ENCODE results near the gene CDH4. TPM values are rescaled to one million over a fixed set of nuclear protein-coding genes. Genes with fewer than 3 reads are reported as not detected.

Gene CDH4
- total RNA-seq, 2 experiments from 2014 or later, result 0.06 to 0.08 TPM

- H3K27me3 Mint-ChIP-seq, result peaks cover 3% of the 10 kb centered on the region
Observed at GRCh38 chr20:61776491-61777075, 524.5 kb downstream of the CDH4 start.

GRCh38 chr20:61777773-61778494 is 525.9 kb downstream of the CDH4 start:
- Mint-ChIP-seq H3K4me1 (no peaks in the 10 kb centered on the region), H3K27me3 (peaks cover 3% of the 10 kb centered on the region), H3K36me3 (no peaks in the 10 kb centered on the region), H3K9me3 (peaks cover 8% of the 10 kb centered on the region), H3K27ac (no peak overlapping the region), H3K4me3 (no peak overlapping the region)
- DNase-seq, result no peak

More at GRCh38 chr20:61776491-61777075, 524.5 kb downstream of the CDH4 start:
- no peaks in the 10 kb centered on the region for H3K4me1 Mint-ChIP-seq
- no peak for DNase-seq
- no peak overlapping the region for H3K4me3 Mint-ChIP-seq
- no peak overlapping the region for H3K27ac Mint-ChIP-seq
- peaks cover 5% of the 10 kb centered on the region for H3K9me3 Mint-ChIP-seq
- no peaks in the 10 kb centered on the region for H3K36me3 Mint-ChIP-seq

GRCh38 chr20:61778495-61778863 is 526.4 kb downstream of the CDH4 start:
- Mint-ChIP-seq H3K4me1 (no peaks in the 10 kb centered on the region), H3K27me3 (peaks cover 3% of the 10 kb centered on the region), H3K9me3 (peaks cover 8% of the 10 kb centered on the region), H3K36me3 (no peaks in the 10 kb centered on the region), H3K27ac (no peak overlapping the region), H3K4me3 (no peak overlapping the region)
- DNase-seq, result no peak

GRCh38 chr20:61779176-61779965 is 527.3 kb downstream of the CDH4 start:
- Mint-ChIP-seq H3K9me3 (peaks cover 8% of the 10 kb centered on the region), H3K27me3 (peaks cover 3% of the 10 kb centered on the region), H3K4me1 (no peaks in the 10 kb centered on the region), H3K27ac (no peak overlapping the region), H3K4me3 (no peak overlapping the region), H3K36me3 (no peaks in the 10 kb centered on the region)
- no peak for DNase-seq

GRCh38 chr20:61780066-61780465 is 528.0 kb downstream of the CDH4 start:
- H3K4me3 Mint-ChIP-seq, result no peak overlapping the region
- H3K9me3 Mint-ChIP-seq, result peaks cover 8% of the 10 kb centered on the region
- no peaks in the 10 kb centered on the region for H3K27me3 Mint-ChIP-seq
- no peak for DNase-seq
- H3K27ac Mint-ChIP-seq, result no peak overlapping the region
- no peaks in the 10 kb centered on the region for H3K36me3 Mint-ChIP-seq
- H3K4me1 Mint-ChIP-seq, result no peaks in the 10 kb centered on the region

- H3K27ac Mint-ChIP-seq, result no peak overlapping the region
- no peaks in the 10 kb centered on the region for H3K4me1 Mint-ChIP-seq
- H3K27me3 Mint-ChIP-seq, result no peaks in the 10 kb centered on the region
- no peak for DNase-seq
- peaks cover 8% of the 10 kb centered on the region for H3K9me3 Mint-ChIP-seq
- no peak overlapping the region for H3K4me3 Mint-ChIP-seq
- H3K36me3 Mint-ChIP-seq, result no peaks in the 10 kb centered on the region
Observed at GRCh38 chr20:61784801-61785566, 532.9 kb downstream of the CDH4 start.

GRCh38 chr20:61785567-61785816 is 533.4 kb downstream of the CDH4 start:
- DNase-seq, result no peak
- H3K36me3 Mint-ChIP-seq, result no peaks in the 10 kb centered on the region
- no peak overlapping the region for H3K4me3 Mint-ChIP-seq
- no peak overlapping the region for H3K27ac Mint-ChIP-seq
- no peaks in the 10 kb centered on the region for H3K27me3 Mint-ChIP-seq
- peaks cover 8% of the 10 kb centered on the region for H3K9me3 Mint-ChIP-seq
- H3K4me1 Mint-ChIP-seq, result no peaks in the 10 kb centered on the region

- Mint-ChIP-seq H3K36me3 (no peaks in the 10 kb centered on the region), H3K9me3 (peaks cover 5% of the 10 kb centered on the region), H3K27me3 (peaks cover under 1% of the 10 kb centered on the region), H3K27ac (no peak overlapping the region), H3K4me3 (no peak overlapping the region), H3K4me1 (no peaks in the 10 kb centered on the region)
- no peak for DNase-seq
Observed at GRCh38 chr20:61786230-61786629, 534.2 kb downstream of the CDH4 start.

- no peak overlapping the region for H3K27ac Mint-ChIP-seq
- H3K4me1 Mint-ChIP-seq, result no peaks in the 10 kb centered on the region
- H3K9me3 Mint-ChIP-seq, result no peaks in the 10 kb centered on the region
- H3K36me3 Mint-ChIP-seq, result no peaks in the 10 kb centered on the region
- no peak overlapping the region for H3K4me3 Mint-ChIP-seq
- DNase-seq, result no peak
- H3K27me3 Mint-ChIP-seq, result peaks cover 4% of the 10 kb centered on the region
Observed at GRCh38 chr20:61788343-61788742, 536.3 kb downstream of the CDH4 start.

- H3K9me3 Mint-ChIP-seq, result no peaks in the 10 kb centered on the region
- H3K36me3 Mint-ChIP-seq, result no peaks in the 10 kb centered on the region
- H3K4me1 Mint-ChIP-seq, result no peaks in the 10 kb centered on the region
- no peak for DNase-seq
- no peak overlapping the region for H3K4me3 Mint-ChIP-seq
- no peak overlapping the region for H3K27ac Mint-ChIP-seq
- peaks cover 4% of the 10 kb centered on the region for H3K27me3 Mint-ChIP-seq
Observed at GRCh38 chr20:61789329-61789728, 537.3 kb downstream of the CDH4 start.

GRCh38 chr20:61790116-61790827 is 538.2 kb downstream of the CDH4 start:
- Mint-ChIP-seq H3K4me1 (no peaks in the 10 kb centered on the region), H3K27ac (no peak overlapping the region), H3K9me3 (no peaks in the 10 kb centered on the region), H3K4me3 (no peak overlapping the region), H3K36me3 (no peaks in the 10 kb centered on the region), H3K27me3 (peaks cover 4% of the 10 kb centered on the region)
- DNase-seq, result no peak

GRCh38 chr20:61791995-61792394 is 539.9 kb downstream of the CDH4 start:
- peaks cover 4% of the 10 kb centered on the region for H3K27me3 Mint-ChIP-seq
- no peaks in the 10 kb centered on the region for H3K36me3 Mint-ChIP-seq
- DNase-seq, result no peak
- H3K4me3 Mint-ChIP-seq, result no peak overlapping the region
- H3K27ac Mint-ChIP-seq, result no peak overlapping the region
- H3K4me1 Mint-ChIP-seq, result no peaks in the 10 kb centered on the region
- H3K9me3 Mint-ChIP-seq, result no peaks in the 10 kb centered on the region

GRCh38 chr20:61795669-61796630 is 543.9 kb downstream of the CDH4 start:
- DNase-seq, result no peak
- peaks cover 4% of the 10 kb centered on the region for H3K27me3 Mint-ChIP-seq
- H3K4me1 Mint-ChIP-seq, result no peaks in the 10 kb centered on the region
- no peak overlapping the region for H3K27ac Mint-ChIP-seq
- no peaks in the 10 kb centered on the region for H3K36me3 Mint-ChIP-seq
- no peaks in the 10 kb centered on the region for H3K9me3 Mint-ChIP-seq
- no peak overlapping the region for H3K4me3 Mint-ChIP-seq

- Mint-ChIP-seq H3K9me3 (no peaks in the 10 kb centered on the region), H3K4me3 (no peak overlapping the region), H3K36me3 (no peaks in the 10 kb centered on the region), H3K27me3 (no peaks in the 10 kb centered on the region), H3K4me1 (no peaks in the 10 kb centered on the region), H3K27ac (no peak overlapping the region)
- DNase-seq, result no peak
Observed at GRCh38 chr20:61796738-61797137, 544.7 kb downstream of the CDH4 start.

Data from activated naive CD8-positive, alpha-beta T cell treated with anti-CD3 and anti-CD28 coated beads for 36 hours (primary cell).